ENCODE measurements around the gene PPP1R14B.
"Not testable (repeated sequence)": the region's sequence is repeated elsewhere in the genome, so short reads cannot be mapped to it uniquely, and the experiment has no call there.

DNA sequence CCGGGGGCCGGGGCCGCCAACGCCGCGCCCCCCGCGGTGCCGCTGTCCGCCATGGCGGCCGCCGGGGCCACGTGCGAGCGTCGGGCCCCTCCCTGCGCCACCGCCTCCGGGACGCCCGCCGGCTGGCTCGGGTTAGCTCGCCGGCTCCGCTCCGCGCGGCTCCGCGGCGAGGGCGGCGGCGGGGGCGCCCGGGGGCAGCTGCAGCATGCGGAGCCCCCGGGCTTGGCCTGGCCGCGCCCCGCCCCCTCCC, 197 bp downstream of the PPP1R14B start:
- TF ChIP-seq CEBPB (IDR thresholded peaks at IDR 0.05); TAF1 (IDR thresholded peaks at IDR 0.05; ENCODE audit: low read depth); TEAD4 (IDR thresholded peaks at IDR 0.05); RAD21 (IDR thresholded peaks at IDR 0.05; ENCODE audit: low read depth): not testable (repeated sequence)

Measured in Ishikawa (cell line).